Activated CD8-positive, alpha-beta T cell treated with anti-CD3 and anti-CD28 coated beads for 36 hours (primary cell): ENCODE measurements around the gene HTR6. TPM values are rescaled to one million over a fixed set of nuclear protein-coding genes. Genes with fewer than 3 reads are reported as not detected.

Source experiments
- ATAC-seq: fragments of 200-7000 bp; cut with Tn5 transposase; one replicate; pipeline ENCODE4 v1.10.0; 2021; ENCODE audit warnings: mild to moderate bottlenecking, moderate library complexity
- CTCF ChIA-PET: fragments of 350-600 bp; sonication (Branson Sonifier 250); formaldehyde crosslinking; loops from one replicate; lab custom pipeline; 2021; ENCODE audit warnings: antibody characterized with exemption; lab: Charles Lee
- POLR2A ChIA-PET: fragments of 350-600 bp; sonication (Branson Sonifier 250); formaldehyde crosslinking; loops from one replicate; lab custom pipeline; 2021; ENCODE audit warnings: antibody characterized with exemption; lab: Charles Lee
- DNase-seq: peaks from one replicate; pipeline ENCODE4 v3.0.0-alpha.2; 2020
- H3K27ac Mint-ChIP-seq: one replicate; pipeline ENCODE4 v1.8.0; 2021; ENCODE audit warnings: mild to moderate bottlenecking, mixed read lengths
- H3K27me3 Mint-ChIP-seq: one replicate; pipeline ENCODE4 v1.8.0; 2021; ENCODE audit warnings: mixed read lengths
- H3K36me3 Mint-ChIP-seq: one replicate; pipeline ENCODE4 v1.8.0; 2021; ENCODE audit warnings: low read depth, mixed read lengths
- H3K4me1 Mint-ChIP-seq: one replicate; pipeline ENCODE4 v1.8.0; 2021; ENCODE audit warnings: low read depth, mixed read lengths
- H3K4me3 Mint-ChIP-seq: one replicate; pipeline ENCODE4 v1.8.0; 2021; ENCODE audit warnings: mild to moderate bottlenecking, moderate library complexity, mixed read lengths
- H3K9me3 Mint-ChIP-seq: one replicate; pipeline ENCODE4 v1.8.0; 2021; ENCODE audit warnings: mixed read lengths
- CTCF ChIP-seq: fragments of 200-600 bp; IDR thresholded peaks from one replicate; pipeline ENCODE4 v1.8.0; 2022; ENCODE audit warnings: antibody characterized with exemption, mild to moderate bottlenecking
- intact Hi-C: fragments of 100-400 bp; cut with micrococcal nuclease; formaldehyde crosslinking; loops from one replicate; pipeline ENCODE4 v1.10.0; 2022
- total RNA-seq, 2 experiments: library from RNA; stranded (reverse); gene quantifications; one replicate each; pipeline ENCODE4 v1.2.3, GENCODE V29; 2021

Gene HTR6
- total RNA-seq, 2 experiments from 2014 or later, result not detected

- H3K4me1 Mint-ChIP-seq, result peaks cover 28% of the 10 kb centered on the region
- CTCF ChIA-PET, result interaction anchor here (0.9 to 3.2 kb wide), 5 partner anchors 8 to 59 kb away, joined by 3 to 23 read pairs (median 4); no protein-coding TSS in a partner anchor
Measured at GRCh38 chr1:19644681-19645410, 19.8 kb upstream of the HTR6 start.

GRCh38 chr1:19645411-19646251 is 19.0 kb upstream of the HTR6 start:
- TF ChIP-seq CTCF, result no peak
- H3K4me3 Mint-ChIP-seq, result peak overlapping the region; percentile 83
- H3K27me3 Mint-ChIP-seq, result peaks cover 10% of the 10 kb centered on the region
- H3K4me1 Mint-ChIP-seq, result peaks cover 34% of the 10 kb centered on the region
- H3K9me3 Mint-ChIP-seq, result no peaks in the 10 kb centered on the region
- no peak for DNase-seq
- H3K36me3 Mint-ChIP-seq, result no peaks in the 10 kb centered on the region
- ChIA-PET CTCF (interaction anchor here (0.9 to 3.2 kb wide), 3 partner anchors 9 to 59 kb away, joined by 3 to 23 read pairs (median 4); no protein-coding TSS in a partner anchor), POLR2A (interaction anchor here (2.2 kb wide), 1 partner anchor 16 kb away, joined by 6 read pairs; no protein-coding TSS in a partner anchor)
- H3K27ac Mint-ChIP-seq, result no peak overlapping the region
- intact Hi-C loops, result loop anchor here (5.0 kb wide), 1 partner anchor 48 kb away; a partner anchor contains a TSS
- no peak for ATAC-seq

More at GRCh38 chr1:19644681-19645410, 19.8 kb upstream of the HTR6 start:
- POLR2A ChIA-PET, result interaction anchor here (1.1 to 2.2 kb wide), 4 partner anchors 16 to 49 kb away, joined by 4 to 11 read pairs (median 5); no protein-coding TSS in a partner anchor
- no peaks in the 10 kb centered on the region for H3K36me3 Mint-ChIP-seq
- DNase-seq (peak; percentile 81), ATAC-seq (peak; percentile 53)
- H3K9me3 Mint-ChIP-seq, result no peaks in the 10 kb centered on the region
- H3K27me3 Mint-ChIP-seq, result peaks cover 10% of the 10 kb centered on the region
- H3K27ac Mint-ChIP-seq, result peak overlapping the region; percentile 69
- TF ChIP-seq CTCF, result no peak
- intact Hi-C loops, result loop anchor here (5.0 kb wide), 1 partner anchor 48 kb away; a partner anchor contains a TSS
- H3K4me3 Mint-ChIP-seq, result peak overlapping the region; percentile 83

GRCh38 chr1:19646377-19647319 is 18.0 kb upstream of the HTR6 start:
- CTCF ChIA-PET, result interaction anchor here (0.9 to 3.2 kb wide), 7 partner anchors 13 to 256 kb away, joined by 3 to 23 read pairs (median 4); no protein-coding TSS in a partner anchor
- TF ChIP-seq CTCF, result no peak
- Mint-ChIP-seq H3K27ac (no peak overlapping the region), H3K27me3 (peaks cover 10% of the 10 kb centered on the region), H3K9me3 (no peaks in the 10 kb centered on the region), H3K4me3 (peak overlapping the region; percentile 9), H3K4me1 (peaks cover 34% of the 10 kb centered on the region), H3K36me3 (no peaks in the 10 kb centered on the region)
- peak; percentile 31 for DNase-seq
- intact Hi-C loops, result loop anchor here (5.0 kb wide), 1 partner anchor 49 kb away; a partner anchor contains a TSS
- POLR2A ChIA-PET, result interaction anchor here (0.9 to 2.2 kb wide), 4 partner anchors 10 to 47 kb away, joined by 3 to 6 read pairs (median 4); no protein-coding TSS in a partner anchor
- no peak for ATAC-seq

- Mint-ChIP-seq H3K36me3 (no peaks in the 10 kb centered on the region), H3K27me3 (peaks cover 9% of the 10 kb centered on the region), H3K4me1 (peaks cover 34% of the 10 kb centered on the region), H3K9me3 (no peaks in the 10 kb centered on the region), H3K27ac (no peak overlapping the region), H3K4me3 (no peak overlapping the region)
- DNase-seq (peak; percentile 67), ATAC-seq (no peak)
- ChIA-PET POLR2A (interaction anchor here (0.9 to 1.4 kb wide), 3 partner anchors 9 to 48 kb away, joined by 3 to 6 read pairs (median 3); no protein-coding TSS in a partner anchor), CTCF (interaction anchor here (1.1 to 3.2 kb wide), 7 partner anchors 12 to 273 kb away, joined by 3 to 23 read pairs (median 4); no protein-coding TSS in a partner anchor)
- intact Hi-C loops, result loop anchor here (5.0 kb wide), 1 partner anchor 50 kb away; a partner anchor contains a TSS
- TF ChIP-seq CTCF, result no peak
Measured at GRCh38 chr1:19647643-19648042, 17.0 kb upstream of the HTR6 start.
